HG03280 (cell line): ENCODE results near the gene CNTN1.
A peak's percentile ranks its signal among the peaks of the same experiment; 100 is the strongest.

ENCODE experiments used
- ATAC-seq: cut with Tn5 transposase; IDR thresholded peaks from one replicate; pipeline ENCODE4 v1.9.1; 2021; ENCODE audit warnings: mild to moderate bottlenecking, moderate library complexity; ENCODE audit not compliant: unreplicated experiment

CNTN1 gene

GRCh38 chr12:40834321-40834720 is 142.1 kb downstream of the CNTN1 start:
- no peak for ATAC-seq

GRCh38 chr12:40837891-40838429 is 145.7 kb downstream of the CNTN1 start:
- no peak for ATAC-seq

- no peak for ATAC-seq
These were observed 151.3 kb downstream of the CNTN1 start for GRCh38 chr12:40843495-40843894.

- ATAC-seq = no peak
These were observed 161.0 kb downstream of the CNTN1 start for GRCh38 chr12:40853221-40853620.

GRCh38 chr12:40854604-40855003 is 162.4 kb downstream of the CNTN1 start:
- ATAC-seq = no peak

- no peak for ATAC-seq
These were observed 172.7 kb downstream of the CNTN1 start for GRCh38 chr12:40864891-40865290.

- no peak for ATAC-seq
These were observed 178.7 kb downstream of the CNTN1 start for GRCh38 chr12:40870981-40871380.

- no peak for ATAC-seq
These were observed 182.6 kb downstream of the CNTN1 start for GRCh38 chr12:40874868-40875267.

- no peak for ATAC-seq
These were observed 197.1 kb downstream of the CNTN1 start for GRCh38 chr12:40889329-40889728.

GRCh38 chr12:40892528-40892927 is 200.3 kb downstream of the CNTN1 start:
- no peak for ATAC-seq

GRCh38 chr12:40898505-40898904 is 206.3 kb downstream of the CNTN1 start:
- ATAC-seq = no peak

GRCh38 chr12:40903040-40903439 is 210.8 kb downstream of the CNTN1 start:
- no peak for ATAC-seq

GRCh38 chr12:40907115-40907527 is 214.9 kb downstream of the CNTN1 start:
- ATAC-seq = peak; percentile 71

GRCh38 chr12:40911676-40912075 is 219.4 kb downstream of the CNTN1 start:
- ATAC-seq = no peak

GRCh38 chr12:40915172-40915571 is 222.9 kb downstream of the CNTN1 start:
- no peak for ATAC-seq

- ATAC-seq = no peak
These were observed 225.3 kb downstream of the CNTN1 start for GRCh38 chr12:40917561-40917960.

GRCh38 chr12:40921563-40922163 is 229.4 kb downstream of the CNTN1 start:
- no peak for ATAC-seq

- no peak for ATAC-seq
These were observed 245.7 kb downstream of the CNTN1 start for GRCh38 chr12:40937891-40938290.

- ATAC-seq = no peak
These were observed 250.1 kb downstream of the CNTN1 start for GRCh38 chr12:40942326-40942725.

- no peak for ATAC-seq
These were observed 253.5 kb downstream of the CNTN1 start for GRCh38 chr12:40945772-40946171.

- ATAC-seq = no peak
These were observed 254.5 kb downstream of the CNTN1 start for GRCh38 chr12:40946612-40947194.

GRCh38 chr12:40947797-40948196 is 255.6 kb downstream of the CNTN1 start:
- ATAC-seq = no peak

- no peak for ATAC-seq
These were observed 260.8 kb downstream of the CNTN1 start for GRCh38 chr12:40953076-40953475.
